Measurements from ENCODE around the gene FBRS.
"Not testable (repeated sequence)": the region's sequence is repeated elsewhere in the genome, so short reads cannot be mapped to it uniquely, and the experiment has no call there.

The FBRS gene

GRCh38 chr16:30700971-30701370 lies 42.7 kb downstream of the FBRS start:
- Mint-ChIP-seq H3K27me3 (ENCODE audit: low read depth) (no peaks in the 10 kb centered on the region), H3K4me1 (peaks cover 16% of the 10 kb centered on the region), H3K9me3 (no peaks in the 10 kb centered on the region), H3K4me3 (peak overlapping the region; percentile 64 to 74 (median 70)), H3K27ac (peak overlapping the region in 2 of 3 experiments; percentile 51 to 65), H3K36me3 (ENCODE audit: low read depth) (peaks cover 40% of the 10 kb centered on the region)
- no peak for TF ChIP-seq CTCF (IDR thresholded peaks at IDR 0.05; ENCODE audit: unreplicated experiment in 3 of 3)

DNA sequence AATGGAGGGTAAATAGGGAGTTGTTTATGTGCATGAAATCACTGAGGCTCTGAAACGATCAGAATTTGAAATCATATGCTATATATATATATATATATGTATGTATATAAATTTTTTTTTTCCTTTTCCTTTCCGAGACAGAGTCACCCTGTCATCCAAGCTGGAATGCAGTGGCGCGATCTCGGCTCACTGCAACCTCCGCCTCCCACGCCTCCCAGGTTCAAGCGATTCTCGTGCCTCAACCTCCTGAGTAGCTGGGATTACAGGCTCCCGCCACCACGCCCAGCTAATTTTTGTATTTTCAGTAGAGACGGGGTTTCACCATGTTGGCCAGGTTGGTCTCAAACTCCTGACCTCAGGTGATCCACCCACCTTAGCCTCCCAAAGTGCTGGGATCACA lies 44.8 kb downstream of the FBRS start:
- H3K9me3 Mint-ChIP-seq; H3K27me3 Mint-ChIP-seq (ENCODE audit: low read depth); H3K27ac Mint-ChIP-seq; H3K4me1 Mint-ChIP-seq: not testable (repeated sequence)
- peak overlapping the region in 2 of 3 experiments; percentile 36 to 55 for H3K4me3 Mint-ChIP-seq
- H3K36me3 Mint-ChIP-seq (ENCODE audit: low read depth), result peaks cover 59% of the 10 kb centered on the region

GRCh38 chr16:30703971-30704370 lies 45.7 kb downstream of the FBRS start:
- H3K4me1 Mint-ChIP-seq, result peaks cover 9% of the 10 kb centered on the region
- H3K27ac Mint-ChIP-seq, result no peak overlapping the region
- no peaks in the 10 kb centered on the region for H3K27me3 Mint-ChIP-seq (ENCODE audit: low read depth)
- no peak for TF ChIP-seq CTCF (IDR thresholded peaks at IDR 0.05; ENCODE audit: unreplicated experiment in 3 of 3)
- H3K36me3 Mint-ChIP-seq (ENCODE audit: low read depth), result peaks cover 63% of the 10 kb centered on the region
- no peaks in the 10 kb centered on the region for H3K9me3 Mint-ChIP-seq
- H3K4me3 Mint-ChIP-seq, result no peak overlapping the region

- H3K27ac Mint-ChIP-seq, result no peak overlapping the region
- H3K9me3 Mint-ChIP-seq, result no peaks in the 10 kb centered on the region
- no peaks in the 10 kb centered on the region for H3K4me1 Mint-ChIP-seq
- peaks cover 72% of the 10 kb centered on the region for H3K36me3 Mint-ChIP-seq (ENCODE audit: low read depth)
- no peaks in the 10 kb centered on the region for H3K27me3 Mint-ChIP-seq (ENCODE audit: low read depth)
- H3K4me3 Mint-ChIP-seq, result no peak overlapping the region
- TF ChIP-seq CTCF (IDR thresholded peaks at IDR 0.05; ENCODE audit: unreplicated experiment in 3 of 3), result no peak
Measured at GRCh38 chr16:30706046-30706445, 47.8 kb downstream of the FBRS start.

DNA sequence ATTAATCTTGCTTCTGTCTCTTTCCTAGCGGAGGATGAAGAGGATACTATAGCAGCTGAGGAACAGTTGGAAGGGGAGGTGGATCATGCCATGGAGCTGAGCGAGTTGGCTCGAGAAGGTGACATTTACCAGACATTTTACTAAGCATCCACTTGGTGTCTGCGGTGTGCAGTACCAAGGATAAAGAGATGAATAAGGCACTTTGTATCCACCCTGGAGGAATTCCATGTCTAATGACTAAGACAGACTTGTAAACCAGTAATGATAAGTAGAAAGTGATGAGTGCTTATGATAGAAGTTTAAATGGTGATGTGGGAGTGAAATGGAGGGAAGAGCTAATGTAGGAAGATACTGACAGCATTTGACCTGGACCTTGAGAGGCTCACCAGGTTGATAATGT lies 52.7 kb downstream of the FBRS start:
- no peak for TF ChIP-seq CTCF (IDR thresholded peaks at IDR 0.05; ENCODE audit: unreplicated experiment in 3 of 3)
- Mint-ChIP-seq H3K4me1 (no peaks in the 10 kb centered on the region), H3K9me3 (no peaks in the 10 kb centered on the region), H3K27ac (no peak overlapping the region), H3K4me3 (no peak overlapping the region), H3K36me3 (ENCODE audit: low read depth) (peaks cover 85% of the 10 kb centered on the region), H3K27me3 (ENCODE audit: low read depth) (no peaks in the 10 kb centered on the region)

- Mint-ChIP-seq H3K27ac (no peak overlapping the region), H3K36me3 (ENCODE audit: low read depth) (peaks cover 87% of the 10 kb centered on the region), H3K4me3 (no peak overlapping the region), H3K9me3 (no peaks in the 10 kb centered on the region), H3K27me3 (ENCODE audit: low read depth) (no peaks in the 10 kb centered on the region), H3K4me1 (no peaks in the 10 kb centered on the region)
- TF ChIP-seq CTCF (IDR thresholded peaks at IDR 0.05; ENCODE audit: unreplicated experiment in 3 of 3), result no peak
Measured at GRCh38 chr16:30711712-30712111, 53.5 kb downstream of the FBRS start.
